GM19099 (cell line): ENCODE data around the gene DNAJC8.
A peak's percentile ranks its signal among the peaks of the same experiment; 100 is the strongest.

Experiments used
- POLR2A ChIP-seq: IDR thresholded peaks from 3 replicates; pipeline ENCODE4 v1.6.1; 2011; ENCODE audit warnings: low read depth; ENCODE audit not compliant: insufficient read length; ENCODE audit errors: extremely low read depth

The DNAJC8 gene, protein sequence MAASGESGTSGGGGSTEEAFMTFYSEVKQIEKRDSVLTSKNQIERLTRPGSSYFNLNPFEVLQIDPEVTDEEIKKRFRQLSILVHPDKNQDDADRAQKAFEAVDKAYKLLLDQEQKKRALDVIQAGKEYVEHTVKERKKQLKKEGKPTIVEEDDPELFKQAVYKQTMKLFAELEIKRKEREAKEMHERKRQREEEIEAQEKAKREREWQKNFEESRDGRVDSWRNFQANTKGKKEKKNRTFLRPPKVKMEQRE

DNA sequence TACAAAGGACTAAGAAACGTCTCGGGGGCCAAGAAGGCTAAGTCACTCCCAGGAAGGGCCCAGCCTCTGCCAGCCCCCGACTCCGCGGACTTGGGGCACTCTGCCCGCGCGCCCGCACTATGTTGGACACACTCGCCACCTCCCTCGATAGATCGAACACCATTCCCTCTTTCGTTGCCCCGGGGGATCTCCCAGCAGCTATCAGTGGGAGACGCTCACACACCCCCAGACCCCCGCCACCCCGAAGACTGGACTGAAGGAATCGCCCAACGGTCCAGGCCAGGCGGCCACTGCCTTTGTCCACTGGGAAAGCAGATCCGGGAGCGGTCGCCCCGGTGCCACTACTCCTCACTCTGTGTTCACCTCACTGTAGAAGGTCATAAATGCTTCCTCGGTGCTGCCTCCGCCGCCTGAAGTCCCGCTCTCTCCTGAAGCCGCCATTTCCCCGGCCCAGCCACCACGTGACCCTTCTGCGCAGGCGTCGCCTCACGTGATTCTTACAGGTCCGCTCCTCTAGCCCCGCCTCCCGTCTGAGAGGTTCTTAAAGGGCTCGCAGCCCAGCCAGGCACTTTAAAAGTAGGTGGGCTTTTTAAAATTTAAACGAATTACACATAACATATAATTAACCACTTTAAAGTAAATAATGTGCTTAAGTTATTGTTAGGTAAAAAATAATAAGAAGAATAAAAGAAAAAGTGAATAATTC, at the start of gene DNAJC8:
TSS of gene DNAJC8 (minus strand) at position 472 of the 706 bp plus-strand sequence. CDS start at position 441, 31 bp downstream.
- peak; percentile 87 for TF ChIP-seq POLR2A

DNA sequence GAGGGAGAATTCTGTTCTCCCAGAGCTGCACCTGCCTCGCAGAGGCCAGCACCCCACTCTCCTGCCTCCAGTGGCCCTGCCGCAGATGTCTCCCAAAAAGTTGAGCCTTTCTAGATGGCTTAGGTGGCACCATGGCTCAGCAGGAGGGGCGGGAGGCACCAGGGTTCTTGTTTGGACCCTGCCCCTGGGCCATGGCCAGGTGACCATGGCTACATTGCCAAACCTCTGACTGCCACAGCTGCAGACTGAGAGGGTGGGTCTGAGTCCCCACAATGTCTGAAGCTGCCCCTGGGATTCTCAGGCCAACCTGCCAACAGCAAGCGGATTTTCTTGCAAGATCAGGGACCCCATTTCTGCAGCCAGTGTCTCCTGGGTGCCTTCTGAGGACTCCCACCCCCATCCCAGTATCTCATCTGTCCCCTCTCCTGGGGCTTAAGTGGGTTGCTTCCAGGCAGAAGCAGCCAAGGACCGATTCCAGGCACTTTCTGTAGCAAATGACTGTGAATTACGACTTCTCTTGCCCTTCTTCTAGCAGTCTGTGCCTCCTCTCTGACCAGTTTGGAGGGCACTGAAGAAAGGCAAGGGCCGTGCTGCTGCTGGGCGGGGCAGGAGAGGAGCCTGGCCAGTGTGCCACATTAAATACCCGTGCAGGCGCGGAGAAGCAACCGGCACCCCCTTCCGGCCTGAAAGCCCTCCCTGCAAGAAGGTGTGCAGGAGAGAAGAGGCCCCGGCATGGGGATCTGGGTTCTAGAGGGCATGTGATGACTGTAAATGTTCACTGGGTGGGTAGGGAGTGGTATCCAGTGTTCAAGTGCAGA, 49.0 kb upstream of the DNAJC8 start:
- TF ChIP-seq POLR2A = no peak

DNA sequence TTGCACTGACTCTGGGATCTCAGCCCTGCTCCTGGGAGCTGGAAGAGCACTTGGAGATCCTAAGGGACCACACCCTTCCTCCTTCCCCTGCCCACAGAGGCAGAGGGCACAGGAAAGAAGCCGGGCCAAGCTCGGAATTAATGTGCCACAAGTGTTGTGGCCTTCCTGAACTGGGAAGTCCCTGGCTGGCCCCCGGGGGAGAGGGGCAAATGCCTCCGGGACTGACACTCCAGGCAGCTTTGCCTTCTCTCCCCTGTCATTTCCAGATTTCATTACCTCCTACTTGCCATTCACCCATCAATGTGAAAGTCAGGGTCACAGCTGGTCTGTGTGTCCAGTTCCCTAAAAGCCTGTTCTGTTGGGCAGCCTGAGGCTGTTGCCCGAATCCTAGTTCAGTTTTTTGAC, 48.1 kb upstream of the DNAJC8 start:
- TF ChIP-seq POLR2A = no peak

DNA sequence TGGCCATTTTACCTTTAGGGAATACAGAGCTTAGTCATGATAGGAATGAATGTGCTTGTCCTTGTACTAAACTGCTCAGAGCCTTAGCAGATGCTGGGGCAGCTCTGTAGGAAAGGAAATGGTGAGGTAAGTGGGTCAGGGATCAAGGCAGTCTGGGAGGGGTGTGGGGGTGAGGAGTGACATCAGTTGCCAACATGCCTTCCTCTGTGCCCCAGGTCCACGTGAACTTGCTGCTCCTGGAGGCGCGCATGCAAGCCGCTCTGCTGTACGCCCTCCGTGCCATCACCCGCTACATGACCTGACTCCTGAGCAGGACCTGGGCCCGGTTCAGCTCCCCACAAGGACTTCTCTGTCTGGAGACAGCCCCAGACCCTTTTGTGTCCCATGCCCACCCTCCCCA, 47.7 kb upstream of the DNAJC8 start:
- TF ChIP-seq POLR2A = no peak

DNA sequence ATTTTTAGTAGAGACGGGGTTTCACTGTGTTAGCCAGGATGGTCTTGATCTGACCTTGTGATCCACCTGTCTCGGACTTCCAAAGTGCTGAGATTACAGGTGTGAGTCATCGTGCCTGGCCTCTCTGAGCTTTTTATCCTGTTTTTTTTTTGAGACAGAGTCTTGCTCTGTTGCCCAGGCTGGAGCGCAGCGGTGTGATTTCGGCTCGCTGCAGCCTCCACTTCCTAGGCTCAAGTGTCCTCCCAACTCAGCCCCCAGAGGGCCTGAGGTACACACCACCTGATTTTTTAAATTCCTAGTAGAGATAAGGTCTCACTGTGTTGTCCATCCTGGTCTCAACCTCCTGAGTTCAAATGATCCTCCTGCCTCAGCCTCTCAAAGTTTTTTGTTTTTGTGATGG, 46.9 kb upstream of the DNAJC8 start:
- no peak for TF ChIP-seq POLR2A

DNA sequence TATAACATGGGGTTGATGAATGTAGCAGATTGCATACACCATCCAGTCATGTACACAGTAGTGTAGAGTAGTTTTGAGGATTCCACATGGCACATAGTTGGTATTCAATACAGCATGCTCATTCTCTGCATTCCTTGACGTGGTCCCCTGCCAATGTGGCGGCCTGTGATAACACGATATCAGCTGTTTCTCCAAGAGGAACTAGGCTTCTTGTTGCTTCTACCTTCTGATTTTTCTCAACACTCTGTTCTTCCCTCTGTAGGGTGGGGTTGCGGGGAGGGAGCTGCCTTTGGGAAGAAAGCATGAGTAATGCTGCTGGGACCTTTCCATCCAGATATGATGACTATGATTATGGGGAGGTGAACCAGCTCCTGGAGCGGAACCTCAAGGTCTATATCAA, 45.9 kb upstream of the DNAJC8 start:
- TF ChIP-seq POLR2A = no peak

DNA sequence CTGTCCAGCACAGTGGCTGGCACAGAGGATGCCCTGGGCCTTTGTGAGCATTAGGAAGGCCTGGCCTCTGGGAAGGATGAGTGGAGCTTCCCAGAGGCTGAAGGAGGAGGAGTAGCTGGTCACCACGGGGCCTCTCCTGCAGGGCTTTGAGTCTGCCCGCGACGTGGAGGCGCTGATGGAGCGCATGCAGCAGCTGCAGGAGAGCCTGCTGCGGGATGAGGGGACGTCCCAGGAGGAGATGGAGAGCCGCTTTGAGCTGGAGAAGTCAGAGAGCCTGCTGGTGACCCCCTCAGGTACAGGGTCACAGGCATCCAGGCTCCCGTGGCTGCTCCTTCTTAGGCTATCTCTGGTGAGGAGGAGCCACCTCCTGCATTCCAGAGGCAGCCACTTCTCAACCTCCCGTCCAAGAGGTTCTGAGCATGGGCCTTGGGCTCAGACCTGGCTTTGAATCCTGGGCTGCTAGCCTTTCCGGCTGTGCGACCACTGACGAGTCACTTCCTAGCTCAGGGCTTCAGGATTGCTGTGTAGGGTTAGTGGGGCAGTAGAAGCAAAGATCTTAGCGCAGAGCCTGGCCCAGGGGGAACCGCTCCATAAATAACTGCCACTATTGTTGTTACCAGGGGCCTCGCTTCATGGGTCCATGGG, 40.5 kb upstream of the DNAJC8 start:
- no peak for TF ChIP-seq POLR2A

DNA sequence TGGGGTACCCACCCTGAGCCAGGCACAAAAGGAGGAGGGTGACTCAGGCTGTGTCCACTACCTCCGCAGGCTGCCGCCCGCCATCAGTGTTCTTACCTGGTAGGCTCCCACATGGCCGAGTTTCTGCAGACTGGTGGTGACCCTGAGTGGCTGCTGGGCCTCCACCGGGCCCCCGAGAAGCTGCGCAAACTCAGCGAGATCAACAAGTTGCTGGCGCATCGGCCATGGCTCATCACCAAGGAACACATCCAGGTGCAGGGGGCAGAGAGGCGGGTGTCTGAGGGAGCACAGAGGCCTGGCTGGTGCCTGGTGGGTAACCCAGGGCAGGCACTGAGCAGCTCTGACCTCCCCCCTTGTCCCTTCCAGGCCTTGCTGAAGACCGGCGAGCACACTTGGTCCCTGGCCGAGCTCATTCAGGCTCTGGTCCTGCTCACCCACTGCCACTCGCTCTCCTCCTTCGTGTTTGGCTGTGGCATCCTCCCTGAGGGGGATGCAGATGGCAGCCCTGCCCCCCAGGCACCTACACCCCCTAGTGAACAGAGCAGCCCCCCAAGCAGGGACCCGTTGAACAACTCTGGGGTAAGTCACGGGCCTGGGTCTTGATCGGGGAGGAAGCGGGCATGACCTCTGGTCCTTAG, 39.5 kb upstream of the DNAJC8 start:
- TF ChIP-seq POLR2A = no peak

DNA sequence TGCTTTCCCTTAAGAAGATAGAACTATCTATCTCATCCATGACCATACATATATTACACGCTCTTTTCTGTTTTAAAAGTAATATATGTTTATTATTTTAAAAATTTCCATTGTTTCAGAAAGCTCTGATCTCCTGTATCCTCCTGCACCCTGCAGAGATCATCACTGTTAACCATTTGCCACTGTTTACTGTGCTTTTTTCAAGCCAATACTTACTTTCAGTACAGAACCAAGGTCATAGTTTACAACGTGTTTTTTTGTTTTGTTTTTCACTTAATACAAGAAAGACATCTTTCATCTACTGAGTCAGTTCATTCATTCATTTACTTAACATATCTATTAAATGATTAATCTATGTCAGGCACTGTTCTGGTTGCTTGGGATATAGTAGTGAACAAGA, 36.7 kb upstream of the DNAJC8 start:
- no peak for TF ChIP-seq POLR2A

DNA sequence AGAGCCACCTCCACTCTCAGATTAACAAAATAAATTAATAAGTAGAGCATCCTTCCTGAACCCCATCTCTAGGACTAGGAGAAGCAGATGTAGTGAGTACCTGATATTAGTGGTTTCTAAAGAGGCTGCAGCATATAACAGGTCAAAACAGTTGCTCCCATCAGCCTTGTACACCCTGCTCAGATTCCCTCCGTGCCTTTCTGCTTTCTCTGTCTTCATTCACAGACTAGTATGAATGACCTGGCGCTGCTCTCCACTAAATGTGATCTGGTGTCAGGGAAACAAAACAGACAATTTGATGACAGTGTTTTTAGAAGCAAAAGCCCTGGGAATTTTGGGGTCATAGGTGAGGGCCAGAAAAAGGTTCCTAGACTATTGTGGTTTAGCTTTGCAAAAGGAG, 34.8 kb upstream of the DNAJC8 start:
- no peak for TF ChIP-seq POLR2A

DNA sequence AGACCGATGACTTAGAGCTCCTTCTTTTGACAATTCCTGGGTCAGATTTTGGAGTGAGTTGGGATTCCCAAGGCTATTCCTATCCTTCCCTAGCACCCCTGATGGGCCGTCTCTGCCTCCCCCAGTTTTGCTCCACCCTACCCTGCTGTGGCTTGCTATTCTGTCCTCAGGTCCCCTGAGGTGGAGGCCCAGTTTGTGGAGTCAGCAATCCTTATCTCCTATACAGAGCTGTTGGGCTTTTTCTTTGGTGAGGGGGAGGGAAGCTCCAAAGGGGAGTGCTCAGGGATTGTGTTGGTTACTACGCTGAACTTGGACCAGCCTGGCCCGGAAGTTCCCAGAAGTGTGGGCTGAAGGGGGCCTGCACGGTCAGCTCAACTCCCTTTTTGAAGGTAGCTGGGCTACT, 34.1 kb upstream of the DNAJC8 start:
- TF ChIP-seq POLR2A = no peak

DNA sequence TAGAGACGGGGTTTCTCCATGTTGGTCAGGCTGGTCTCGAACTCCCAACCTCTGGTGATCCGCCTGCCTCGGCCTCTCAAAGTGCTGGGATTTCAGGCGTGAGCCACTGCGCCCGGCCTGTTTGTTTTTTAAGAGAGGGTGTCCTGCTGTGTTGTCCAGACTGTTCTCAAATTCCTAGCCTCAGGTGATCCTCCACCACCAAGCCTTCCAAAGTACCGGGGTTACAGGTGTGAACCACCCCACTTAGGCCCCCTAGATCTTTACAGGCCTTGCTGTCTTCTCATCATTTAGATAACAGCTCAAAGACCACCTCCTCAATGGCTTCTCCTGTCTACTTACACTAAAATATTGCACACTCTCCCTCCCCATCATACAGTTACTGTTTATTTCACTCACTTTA, 32.7 kb upstream of the DNAJC8 start:
- TF ChIP-seq POLR2A = no peak

DNA sequence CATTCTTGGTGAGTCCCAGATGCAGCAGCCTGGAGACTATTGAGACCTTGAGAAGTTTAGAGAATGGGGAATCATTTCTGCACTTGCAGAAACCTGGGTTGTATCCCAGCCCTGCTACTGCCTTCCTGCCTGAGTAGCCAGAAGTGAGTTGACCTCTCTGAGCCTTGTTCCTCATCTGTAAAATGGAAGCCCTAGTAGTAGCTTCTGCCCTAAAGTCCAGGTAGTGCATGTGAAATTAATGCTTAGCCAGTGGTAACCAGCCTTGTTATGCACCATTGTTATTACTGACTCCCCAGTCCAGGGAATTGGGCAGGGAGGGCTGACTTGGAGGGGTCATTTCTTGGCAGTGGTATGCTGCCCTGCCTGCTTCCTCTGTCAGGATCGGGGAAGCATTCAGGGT, 32.1 kb upstream of the DNAJC8 start:
- no peak for TF ChIP-seq POLR2A

DNA sequence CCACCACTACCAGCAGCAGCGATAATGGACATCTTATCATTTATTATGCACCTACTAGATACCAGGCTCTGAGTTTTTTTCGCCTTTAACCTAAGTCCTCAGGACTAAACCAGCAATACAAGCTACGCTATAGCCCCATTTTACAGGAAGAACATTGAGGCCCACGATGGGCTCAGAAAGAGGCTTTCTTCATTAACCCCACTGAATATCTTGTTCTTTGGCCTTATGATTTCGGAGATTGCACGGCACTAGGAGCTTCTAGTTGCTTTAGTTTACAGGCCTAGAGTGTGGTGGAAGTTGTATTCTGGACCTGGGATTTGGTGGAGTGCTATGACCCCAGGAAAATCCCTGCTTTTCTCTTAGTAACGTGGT, 28.0 kb upstream of the DNAJC8 start:
- no peak for TF ChIP-seq POLR2A
